K562 (cell line): Measurements from ENCODE around the gene CCSER1. TPM values are rescaled to one million over a fixed set of nuclear protein-coding genes. Genes with fewer than 3 reads are reported as not detected.

Experiments used
- ATAC-seq: fragments of 200-7000 bp; cut with Tn5 transposase; 3 replicates; pipeline ENCODE4 v1.9.1; 2020; ENCODE audit warnings: moderate library complexity
- BruUV-seq: library from RNA; stranded (reverse); fragments of 400-500 nt; replicated peaks from 2 replicates; lab custom pipeline; 2021; lab: Mats Ljungman, UMichigan
- CTCF ChIA-PET: fragments of 300-600 bp; formaldehyde crosslinking; extraction: SDS; loops from one replicate; lab custom pipeline; 2021; ENCODE audit warnings: low intra/inter-chr PET ratio; lab: Yijun Ruan, JAX
- POLR2A ChIA-PET: fragments of 300-600, 350-650 bp; sonication (Branson Sonifier 250); formaldehyde crosslinking; extraction: SDS; loops from one replicate; lab custom pipeline; 2021; ENCODE audit warnings: antibody characterized with exemption, inconsistent platforms; lab: Yijun Ruan, JAX
- DNase-seq, 4 experiments: peaks; one replicate each; pipeline versions ENCODE4 v3.0.0 to v3.0.0-alpha.2; 2011 to 2018; ENCODE audit warnings: low spot score in 3 of 4, mixed read lengths in 3 of 4; ENCODE audit errors: extremely low read depth in 1 of 4
- FAIRE-seq: peaks from 2 replicates; lab custom pipeline; 2011; peaks lifted over from hg19 to GRCh38; lab: Jason Lieb, UNC
- H2AFZ ChIP-seq: 2 replicates; pipeline ENCODE4 v1.6.0; 2011; ENCODE audit warnings: low read depth, low read length, control low read depth, inconsistent platforms
- H3K27ac ChIP-seq: fragments of 200-600 bp; 3 replicates; pipeline ENCODE4 v1.8.0; 2011; ENCODE audit warnings: low read depth, mild to moderate bottlenecking, control low read depth, inconsistent platforms, low read length, moderate library complexity, mixed read lengths; ENCODE audit errors: extremely low read depth
- H3K27me3 ChIP-seq, 2 experiments: fragments of 300-600 bp in 1 of 2; 2 replicates in 1 of 2; 3 replicates in 1 of 2; pipeline versions ENCODE4 v1.6.0 to v1.8.0; 2011; ENCODE audit warnings: inconsistent platforms in 2 of 2, low read length in 2 of 2, mild to moderate bottlenecking in 1 of 2, mixed read lengths in 1 of 2, moderate library complexity in 1 of 2; ENCODE audit not compliant: control insufficient read depth in 2 of 2, insufficient read depth in 2 of 2
- H3K36me3 ChIP-seq: fragments of 300-600 bp; 3 replicates; pipeline ENCODE4 v1.8.0; 2011; ENCODE audit warnings: mild to moderate bottlenecking, low read length, inconsistent platforms; ENCODE audit not compliant: control insufficient read depth, insufficient read depth
- H3K4me1 ChIP-seq, 2 experiments: fragments of 200-600 bp in 1 of 2; replicated peaks in 1 of 2; 2 replicates in 1 of 2; 3 replicates in 1 of 2; pipeline versions ENCODE4 v1.5.1 to v1.8.0; 2011; ENCODE audit warnings: inconsistent platforms in 2 of 2, low read length in 2 of 2, mild to moderate bottlenecking in 1 of 2, mixed read lengths in 1 of 2, moderate library complexity in 1 of 2; ENCODE audit not compliant: control insufficient read depth in 2 of 2, insufficient read depth in 2 of 2
- H3K4me2 ChIP-seq: 2 replicates; pipeline ENCODE4 v1.6.1; 2011; ENCODE audit warnings: low read length, control low read depth, inconsistent platforms, mixed read lengths; ENCODE audit not compliant: insufficient read depth
- H3K4me3 ChIP-seq: fragments of 200-600 bp; sonication (generic), shearing (Covaris generic); 2 replicates; pipeline ENCODE4 v1.5.1; 2016; ENCODE audit warnings: control low read depth, inconsistent platforms
- H3K79me2 ChIP-seq: fragments of 200-600 bp; 3 replicates; pipeline ENCODE4 v1.8.0; 2011; ENCODE audit warnings: low read length, inconsistent platforms; ENCODE audit not compliant: control insufficient read depth, insufficient read depth
- H3K9ac ChIP-seq, 2 experiments: 2 replicates each; pipeline versions ENCODE4 v1.6.0 to v1.6.1; 2011; ENCODE audit warnings: low read depth in 2 of 2, low read length in 2 of 2, control low read depth in 1 of 2, inconsistent platforms in 1 of 2, mild to moderate bottlenecking in 1 of 2, mixed read lengths in 1 of 2; ENCODE audit not compliant: insufficient read depth in 1 of 2
- H3K9me1 ChIP-seq: one replicate; pipeline ENCODE4 v1.6.0; 2011; ENCODE audit warnings: inconsistent platforms, mild to moderate bottlenecking, low read length, moderate library complexity; ENCODE audit not compliant: control insufficient read depth, insufficient read depth
- H3K9me3 ChIP-seq: replicated peaks from 2 replicates; pipeline ENCODE4 v1.5.1; 2011; ENCODE audit warnings: low read depth, low read length, inconsistent platforms; ENCODE audit not compliant: control insufficient read depth, insufficient read depth
- H4K20me1 ChIP-seq: replicated peaks from 2 replicates; pipeline ENCODE4 v1.6.1; 2011; ENCODE audit warnings: low read length, inconsistent platforms, mixed read lengths; ENCODE audit not compliant: control insufficient read depth, insufficient read depth
- GATAD2A ChIP-seq: fragments of 450-650 bp; IDR thresholded peaks from 2 replicates; pipeline ENCODE4 v1.6.1; 2017
- KAT7 ChIP-seq: sonication (generic); formaldehyde crosslinking; IDR thresholded peaks from 2 replicates; pipeline ENCODE4 v1.8.0; 2022; ENCODE audit warnings: missing genetic modification reagents, mild to moderate bottlenecking, borderline replicate concordance
- MBD1 ChIP-seq: fragments of 250-450 bp; sonication (Bioruptor Pico); IDR thresholded peaks from 2 replicates; pipeline ENCODE4 v1.8.0; 2022; ENCODE audit warnings: inconsistent platforms
- NFRKB ChIP-seq: fragments of 450-650 bp; IDR thresholded peaks from 2 replicates; pipeline ENCODE4 v1.6.1; 2016; ENCODE audit warnings: low read depth
- NFXL1 ChIP-seq: fragments of 450-650 bp; formaldehyde crosslinking; IDR thresholded peaks from 2 replicates; pipeline ENCODE4 v1.4.0; 2021; ENCODE audit warnings: mild to moderate bottlenecking
- RAD21 ChIP-seq, 2 experiments: fragments of 250-450 bp in 1 of 2; fragments of 450-650 bp in 1 of 2; sonication (Bioruptor Pico) in 1 of 2; formaldehyde crosslinking in 1 of 2; IDR thresholded peaks in 1 of 2; conservative IDR thresholded peaks in 1 of 2; 2 replicates each; pipeline versions ENCODE4 v1.4.0 to v1.8.0; 2020 to 2022; ENCODE audit warnings: mild to moderate bottlenecking in 2 of 2, moderate library complexity in 1 of 2
- ZNF609 ChIP-seq: sonication (generic); formaldehyde crosslinking; IDR thresholded peaks from 2 replicates; pipeline ENCODE4 v1.8.1; 2023; ENCODE audit warnings: missing genetic modification reagents, mild to moderate bottlenecking, borderline replicate concordance
- WGBS: fragments of 100-300 bp; shearing (Covaris generic); methylation state at CpG from one replicate; pipeline ENCODE4 v1.1.6; 2016; ENCODE audit warnings: low coverage, mixed read lengths; ENCODE audit not compliant: insufficient coverage; ENCODE audit errors: missing lambda C conversion rate; 5-methylcytosine and 5-hydroxymethylcytosine counted together
- in situ Hi-C: fragments of 300-500 bp; cut with MboI; formaldehyde crosslinking; loops from 4 replicates; pipeline ENCODE4 v1.15.0; 2018; ENCODE audit warnings: inconsistent platforms, mixed read lengths
- intact Hi-C: fragments of 100-400 bp; cut with micrococcal nuclease; formaldehyde crosslinking; loops from 2 replicates; pipeline ENCODE4 v1.14.2; 2022
- polyA plus RNA-seq, 8 experiments: library from polyadenylated mRNA; depleted of rRNA in 4 of 8; stranded (reverse) in 5 of 8; unstranded in 3 of 8; fragments of >200 nt; fragmentation: Nextera tagmentation in 2 of 8; fragmentation: Illumina TruSeq in 1 of 8; extraction: Ambion mirVana in 2 of 8; extraction: Trizol in 1 of 8; gene quantifications; 2 replicates each; pipeline versions ENCODE4 v1.2.1 to v1.2.3, GENCODE V29; 2011 to 2014; ENCODE audit warnings: inconsistent platforms in 1 of 8, missing spikeins in 1 of 8
- total RNA-seq, 7 experiments: library from RNA; depleted of rRNA in 6 of 7; stranded (reverse); fragments of >200 nt in 6 of 7; fragmentation: Illumina TruSeq in 2 of 7; extraction: Trizol in 2 of 7; gene quantifications; 2 replicates each; pipeline versions ENCODE4 v1.2.1 to v1.2.3, GENCODE V29; 2011 to 2021; ENCODE audit warnings: low replicate concordance in 1 of 7

Gene CCSER1
- total and polyA plus RNA-seq, 9 of the 15 experiments (the other 6 are each of a cell fraction or from before 2014, with no cell fraction given) = not detected

GRCh38 chr4:90183254-90183653 lies 56.1 kb downstream of the CCSER1 start:
- intact Hi-C loops (no loop called here), in situ Hi-C loops (no loop called here)
- Histone ChIP-seq H2AFZ (no peak overlapping the region), H3K9me3 (no peaks in the 10 kb centered on the region; the same call in 1 of the 2 replicates), H3K36me3 (no peaks in the 10 kb centered on the region), H3K27ac (no peak overlapping the region), H3K9me1 (no peaks in the 10 kb centered on the region), H3K4me1 (no peaks in the 10 kb centered on the region), H3K79me2 (no peaks in the 10 kb centered on the region), H3K4me3 (no peak overlapping the region), H4K20me1 (no peaks in the 10 kb centered on the region), H3K4me2 (no peak overlapping the region), H3K9ac (no peak overlapping the region), H3K27me3 (no peaks in the 10 kb centered on the region)
- BruUV-seq = no TSS peak
- ATAC-seq (no peak), FAIRE-seq (no peak), DNase-seq (no peak)
- ChIA-PET CTCF (interaction anchor here (0.6 kb wide), 1 partner anchor 9 kb away, joined by 3 read pairs; no protein-coding TSS in a partner anchor), POLR2A (no interaction called here)
- TF ChIP-seq KAT7 (CRISPR knock-in tag) (no peak), MBD1 (CRISPR knock-in tag) (no peak), GATAD2A (no peak), RAD21 (CRISPR knock-in tag; conservative IDR thresholded peaks at IDR 0.05 in 1 of 2, IDR thresholded peaks at IDR 0.05 in 1 of 2) (no peak), ZNF609 (CRISPR knock-in tag) (no peak), NFRKB (no peak), NFXL1 (no peak)
- 0% methylated on average over 3 of the region's 3 CpGs for WGBS
